WI38 (cell line): ENCODE results near the gene TPT1.

Source experiments
- H3K4me3 ChIP-seq: 2 replicates; pipeline ENCODE4 v1.5.1; 2011; ENCODE audit warnings: low read depth, mild to moderate bottlenecking, control low read depth, low read length
- TF ChIP-seq, protein P1 (sequence below): IDR thresholded peaks from 2 replicates; pipeline ENCODE4 v1.5.1; 2012; ENCODE audit warnings: low read depth, mild to moderate bottlenecking, control low read depth, low read length

Gene TPT1

DNA sequence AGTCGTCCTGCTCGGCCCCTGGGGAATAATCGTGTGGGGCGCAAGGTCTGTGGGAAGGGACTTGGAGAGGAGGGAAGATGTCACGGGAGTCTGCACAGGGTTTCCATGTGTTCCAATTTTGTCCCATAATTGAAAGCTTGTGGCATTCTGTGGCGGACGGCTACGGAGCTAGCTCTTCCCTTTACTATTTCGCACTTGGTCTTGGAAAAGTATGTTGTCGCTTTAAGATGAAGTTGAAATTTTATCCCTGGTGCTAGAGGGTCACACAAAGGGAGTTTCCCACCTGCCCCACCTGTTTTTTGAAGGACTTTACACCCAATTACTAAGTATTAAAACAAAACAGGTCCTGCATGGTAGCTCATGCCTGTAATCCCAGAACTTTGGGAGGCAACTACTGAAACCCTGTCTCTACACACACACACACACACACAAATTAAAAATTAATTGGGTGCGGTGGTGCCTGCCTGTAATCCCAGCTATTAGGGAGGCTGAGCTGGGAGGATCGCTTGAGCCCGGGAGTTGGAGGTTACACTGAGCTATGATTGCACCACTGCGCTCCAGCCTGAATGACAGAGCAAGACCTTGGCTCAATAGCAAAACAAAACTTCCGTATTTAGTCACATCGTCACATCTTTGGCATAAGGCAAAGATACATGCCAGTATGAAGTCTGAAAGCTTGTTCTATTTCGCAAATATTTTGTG is 967 bp upstream of the TPT1 start:
- peak overlapping the region; percentile 91 for H3K4me3 ChIP-seq

DNA sequence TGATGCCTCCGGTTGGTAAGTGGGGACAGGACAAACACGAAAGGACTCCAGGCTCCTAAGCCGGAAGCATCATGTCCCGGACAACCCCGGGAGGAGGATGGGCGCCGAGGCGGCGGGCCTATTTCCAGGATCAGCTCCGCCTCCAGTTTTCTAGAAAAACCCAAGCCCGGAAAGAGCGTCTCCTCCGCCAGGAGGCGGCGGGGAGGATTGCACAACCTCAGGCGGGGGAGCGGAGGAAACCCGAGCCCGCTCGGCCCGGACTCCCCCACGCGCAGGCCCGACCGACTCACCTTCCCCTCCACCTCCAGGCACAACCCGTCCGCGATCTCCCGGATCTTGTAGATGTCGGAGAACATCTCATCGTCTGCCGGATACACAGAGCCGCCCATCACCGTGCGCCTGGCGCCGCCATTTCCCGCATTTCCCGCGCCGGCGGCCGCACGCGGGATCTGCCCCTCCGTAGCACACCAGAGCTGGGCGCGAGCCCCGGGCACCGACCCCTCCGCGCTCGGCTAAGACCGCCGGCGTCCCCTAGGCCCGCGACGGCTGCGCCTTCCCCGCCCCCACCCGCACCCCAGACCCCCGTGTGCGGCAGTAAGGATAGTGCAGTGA is 455 bp downstream of the TPT1 start:
- TF ChIP-seq, protein P1, sequence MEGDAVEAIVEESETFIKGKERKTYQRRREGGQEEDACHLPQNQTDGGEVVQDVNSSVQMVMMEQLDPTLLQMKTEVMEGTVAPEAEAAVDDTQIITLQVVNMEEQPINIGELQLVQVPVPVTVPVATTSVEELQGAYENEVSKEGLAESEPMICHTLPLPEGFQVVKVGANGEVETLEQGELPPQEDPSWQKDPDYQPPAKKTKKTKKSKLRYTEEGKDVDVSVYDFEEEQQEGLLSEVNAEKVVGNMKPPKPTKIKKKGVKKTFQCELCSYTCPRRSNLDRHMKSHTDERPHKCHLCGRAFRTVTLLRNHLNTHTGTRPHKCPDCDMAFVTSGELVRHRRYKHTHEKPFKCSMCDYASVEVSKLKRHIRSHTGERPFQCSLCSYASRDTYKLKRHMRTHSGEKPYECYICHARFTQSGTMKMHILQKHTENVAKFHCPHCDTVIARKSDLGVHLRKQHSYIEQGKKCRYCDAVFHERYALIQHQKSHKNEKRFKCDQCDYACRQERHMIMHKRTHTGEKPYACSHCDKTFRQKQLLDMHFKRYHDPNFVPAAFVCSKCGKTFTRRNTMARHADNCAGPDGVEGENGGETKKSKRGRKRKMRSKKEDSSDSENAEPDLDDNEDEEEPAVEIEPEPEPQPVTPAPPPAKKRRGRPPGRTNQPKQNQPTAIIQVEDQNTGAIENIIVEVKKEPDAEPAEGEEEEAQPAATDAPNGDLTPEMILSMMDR: peak; percentile 41

More for the DNA sequence above, 967 bp upstream of the TPT1 start:
- TF ChIP-seq, protein P1: no peak

DNA sequence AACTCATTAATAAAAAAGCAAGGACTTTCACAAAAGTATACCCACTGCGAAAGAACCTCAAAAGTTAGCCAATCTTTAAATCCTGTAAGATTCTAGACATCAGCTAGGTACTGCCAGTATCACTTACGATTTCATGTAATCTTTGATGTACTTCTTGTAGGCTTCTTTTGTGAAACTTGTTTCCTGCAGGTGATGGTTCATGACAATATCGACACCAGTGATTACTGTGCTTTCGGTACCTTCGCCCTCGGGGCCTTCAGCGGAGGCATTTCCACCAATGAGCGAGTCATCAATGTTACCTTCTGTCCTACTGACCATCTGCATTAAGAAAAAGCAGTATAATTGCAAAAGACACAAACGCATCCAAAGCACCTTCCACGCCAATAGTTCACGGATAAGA is 1.1 kb downstream of the TPT1 start:
- TF ChIP-seq, protein P1: no peak
- peak overlapping the region; percentile 91 for H3K4me3 ChIP-seq

More for the DNA sequence above, 455 bp downstream of the TPT1 start:
- H3K4me3 ChIP-seq: peak overlapping the region; percentile 91

DNA sequence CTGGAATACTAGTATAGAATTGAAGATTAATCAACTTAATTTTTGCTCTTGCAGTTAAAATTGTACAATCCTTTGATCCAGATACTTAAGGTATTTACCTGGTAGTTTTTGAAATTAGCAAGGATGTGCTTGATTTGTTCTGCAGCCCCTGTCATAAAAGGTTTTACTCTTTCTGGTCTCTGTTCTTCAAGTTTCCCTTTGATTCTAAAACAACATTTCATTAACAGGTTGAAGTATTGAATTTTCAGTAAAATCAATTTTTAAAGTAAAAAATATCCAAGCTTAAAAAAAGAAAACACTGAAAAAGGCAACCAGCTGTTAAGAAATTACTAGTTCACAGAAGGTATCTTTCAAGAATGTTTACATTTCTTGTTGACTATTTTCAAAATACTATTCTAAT is 1.6 kb downstream of the TPT1 start:
- H3K4me3 ChIP-seq: peak overlapping the region; percentile 91
- TF ChIP-seq, protein P1: no peak

DNA sequence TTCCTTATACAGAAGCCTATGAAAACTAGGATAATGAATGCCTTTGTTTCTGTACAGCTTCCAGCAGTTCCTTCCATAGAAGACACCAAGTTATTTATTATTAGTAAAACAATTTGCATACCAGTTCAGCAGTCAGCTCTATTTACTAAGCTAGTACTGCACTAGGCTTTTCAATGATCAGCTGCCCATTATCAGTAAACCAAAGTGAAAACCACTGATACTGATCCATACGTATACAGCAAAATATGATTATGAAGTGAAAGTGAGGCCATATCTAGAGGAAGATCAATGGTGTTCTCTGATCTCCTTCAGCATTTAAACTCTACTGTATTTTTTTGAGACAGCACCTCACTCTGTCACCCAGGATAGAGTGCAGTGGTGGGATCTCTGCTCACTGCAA is 3.2 kb downstream of the TPT1 start:
- no peak overlapping the region for H3K4me3 ChIP-seq
- TF ChIP-seq, protein P1: no peak

DNA sequence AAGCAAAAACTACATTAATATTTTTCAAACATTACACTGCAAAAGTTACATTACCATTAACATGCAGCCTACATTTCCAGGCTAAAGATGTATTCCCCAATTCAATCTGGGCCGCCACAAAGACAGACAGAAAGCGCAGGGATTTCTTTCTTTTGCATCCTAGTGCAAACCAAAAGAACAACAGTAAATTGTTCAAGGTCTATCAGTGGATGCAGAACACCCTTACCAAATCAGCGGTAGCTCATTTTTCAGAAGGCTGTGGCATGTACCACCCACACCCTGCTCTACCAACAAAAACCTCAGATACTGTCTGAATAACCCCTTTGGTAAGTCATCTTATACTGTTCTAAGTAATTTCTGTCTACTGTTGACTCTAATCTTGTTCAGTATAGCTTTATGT is 3.6 kb downstream of the TPT1 start:
- no peak overlapping the region for H3K4me3 ChIP-seq
- TF ChIP-seq, protein P1: no peak
